K562 (cell line): ENCODE data around the gene MKNK1. TPM values are rescaled to one million over a fixed set of nuclear protein-coding genes. Genes with fewer than 3 reads are reported as not detected.
A peak's percentile ranks its signal among the peaks of the same experiment; 100 is the strongest.

Source experiments
- ATAC-seq: fragments of 200-7000 bp; cut with Tn5 transposase; 3 replicates; pipeline ENCODE4 v1.9.1; 2020; ENCODE audit warnings: moderate library complexity
- BruUV-seq: library from RNA; stranded (reverse); fragments of 400-500 nt; replicated peaks from 2 replicates; lab custom pipeline; 2021; lab: Mats Ljungman, UMichigan
- CTCF ChIA-PET: fragments of 300-600 bp; formaldehyde crosslinking; extraction: SDS; loops from one replicate; lab custom pipeline; 2021; ENCODE audit warnings: low intra/inter-chr PET ratio; lab: Yijun Ruan, JAX
- POLR2A ChIA-PET: fragments of 300-600, 350-650 bp; sonication (Branson Sonifier 250); formaldehyde crosslinking; extraction: SDS; loops from one replicate; lab custom pipeline; 2021; ENCODE audit warnings: antibody characterized with exemption, inconsistent platforms; lab: Yijun Ruan, JAX
- DNase-seq, 4 experiments: peaks; one replicate each; pipeline versions ENCODE4 v3.0.0 to v3.0.0-alpha.2; 2011 to 2018; ENCODE audit warnings: low spot score in 3 of 4, mixed read lengths in 3 of 4; ENCODE audit errors: extremely low read depth in 1 of 4
- FAIRE-seq: peaks from 2 replicates; lab custom pipeline; 2011; peaks lifted over from hg19 to GRCh38; lab: Jason Lieb, UNC
- H2AFZ ChIP-seq: 2 replicates; pipeline ENCODE4 v1.6.0; 2011; ENCODE audit warnings: low read depth, low read length, control low read depth, inconsistent platforms
- H3K27ac ChIP-seq: fragments of 200-600 bp; 3 replicates; pipeline ENCODE4 v1.8.0; 2011; ENCODE audit warnings: low read depth, mild to moderate bottlenecking, control low read depth, inconsistent platforms, low read length, moderate library complexity, mixed read lengths; ENCODE audit errors: extremely low read depth
- H3K27me3 ChIP-seq, 2 experiments: fragments of 300-600 bp in 1 of 2; 2 replicates in 1 of 2; 3 replicates in 1 of 2; pipeline versions ENCODE4 v1.6.0 to v1.8.0; 2011; ENCODE audit warnings: inconsistent platforms in 2 of 2, low read length in 2 of 2, mild to moderate bottlenecking in 1 of 2, mixed read lengths in 1 of 2, moderate library complexity in 1 of 2; ENCODE audit not compliant: control insufficient read depth in 2 of 2, insufficient read depth in 2 of 2
- H3K36me3 ChIP-seq: fragments of 300-600 bp; 3 replicates; pipeline ENCODE4 v1.8.0; 2011; ENCODE audit warnings: mild to moderate bottlenecking, low read length, inconsistent platforms; ENCODE audit not compliant: control insufficient read depth, insufficient read depth
- H3K4me1 ChIP-seq, 2 experiments: fragments of 200-600 bp in 1 of 2; replicated peaks in 1 of 2; 2 replicates in 1 of 2; 3 replicates in 1 of 2; pipeline versions ENCODE4 v1.5.1 to v1.8.0; 2011; ENCODE audit warnings: inconsistent platforms in 2 of 2, low read length in 2 of 2, mild to moderate bottlenecking in 1 of 2, mixed read lengths in 1 of 2, moderate library complexity in 1 of 2; ENCODE audit not compliant: control insufficient read depth in 2 of 2, insufficient read depth in 2 of 2
- H3K4me2 ChIP-seq: 2 replicates; pipeline ENCODE4 v1.6.1; 2011; ENCODE audit warnings: low read length, control low read depth, inconsistent platforms, mixed read lengths; ENCODE audit not compliant: insufficient read depth
- H3K4me3 ChIP-seq: fragments of 200-600 bp; sonication (generic), shearing (Covaris generic); 2 replicates; pipeline ENCODE4 v1.5.1; 2016; ENCODE audit warnings: control low read depth, inconsistent platforms
- H3K79me2 ChIP-seq: fragments of 200-600 bp; 3 replicates; pipeline ENCODE4 v1.8.0; 2011; ENCODE audit warnings: low read length, inconsistent platforms; ENCODE audit not compliant: control insufficient read depth, insufficient read depth
- H3K9ac ChIP-seq, 2 experiments: 2 replicates each; pipeline versions ENCODE4 v1.6.0 to v1.6.1; 2011; ENCODE audit warnings: low read depth in 2 of 2, low read length in 2 of 2, control low read depth in 1 of 2, inconsistent platforms in 1 of 2, mild to moderate bottlenecking in 1 of 2, mixed read lengths in 1 of 2; ENCODE audit not compliant: insufficient read depth in 1 of 2
- H3K9me1 ChIP-seq: one replicate; pipeline ENCODE4 v1.6.0; 2011; ENCODE audit warnings: inconsistent platforms, mild to moderate bottlenecking, low read length, moderate library complexity; ENCODE audit not compliant: control insufficient read depth, insufficient read depth
- H3K9me3 ChIP-seq: replicated peaks from 2 replicates; pipeline ENCODE4 v1.5.1; 2011; ENCODE audit warnings: low read depth, low read length, inconsistent platforms; ENCODE audit not compliant: control insufficient read depth, insufficient read depth
- H4K20me1 ChIP-seq: replicated peaks from 2 replicates; pipeline ENCODE4 v1.6.1; 2011; ENCODE audit warnings: low read length, inconsistent platforms, mixed read lengths; ENCODE audit not compliant: control insufficient read depth, insufficient read depth
- CHD1 ChIP-seq: fragments of 200-600 bp; sonication (generic); IDR thresholded peaks from one replicate; pipeline ENCODE4 v1.6.1; 2012; ENCODE audit warnings: mild to moderate bottlenecking, moderate library complexity, low read length, inconsistent platforms
- DPF2 ChIP-seq: fragments of 450-650 bp; IDR thresholded peaks from 2 replicates; pipeline ENCODE4 v1.6.1; 2016
- ELK3 ChIP-seq: fragments of 450-650 bp; formaldehyde crosslinking; IDR thresholded peaks from 2 replicates; pipeline ENCODE4 v1.4.0; 2020; ENCODE audit warnings: mild to moderate bottlenecking
- FOXA1 ChIP-seq: fragments of 450-650 bp; IDR thresholded peaks from 2 replicates; pipeline ENCODE4 v1.6.1; 2016; ENCODE audit warnings: mild to moderate bottlenecking, borderline replicate concordance
- FOXO4 ChIP-seq: fragments of 450-650 bp; formaldehyde crosslinking; IDR thresholded peaks from 2 replicates; pipeline ENCODE4 v1.4.0; 2020; ENCODE audit warnings: mild to moderate bottlenecking, moderate library complexity
- HDAC8 ChIP-seq: fragments of 450-650 bp; IDR thresholded peaks from 2 replicates; pipeline ENCODE4 v1.6.1; 2016; ENCODE audit warnings: mild to moderate bottlenecking, missing genetic modification characterization, moderate library complexity, missing compliant biosample characterization
- ILF3 ChIP-seq: fragments of 450-650 bp; IDR thresholded peaks from 2 replicates; pipeline ENCODE4 v1.6.1; 2018; ENCODE audit warnings: antibody characterized with exemption, mild to moderate bottlenecking, moderate library complexity, borderline replicate concordance
- JUND ChIP-seq, 2 experiments: IDR thresholded peaks; 2 replicates in 1 of 2; 3 replicates in 1 of 2; pipeline ENCODE4 v1.6.1; 2011; ENCODE audit warnings: borderline replicate concordance in 2 of 2, low read depth in 2 of 2, low read length in 2 of 2, improper control_type of control experiment in 1 of 2, missing biosample characterization in 1 of 2, missing genetic modification characterization in 1 of 2, missing genetic modification reagents in 1 of 2
- MECOM ChIP-seq: fragments of 250-450 bp; sonication (Bioruptor Pico); IDR thresholded peaks from 2 replicates; pipeline ENCODE4 v1.8.0; 2022; ENCODE audit warnings: inconsistent platforms
- MEF2A ChIP-seq: IDR thresholded peaks from 2 replicates; pipeline ENCODE4 v1.6.1; 2011; ENCODE audit warnings: low read depth, mild to moderate bottlenecking, low read length, moderate library complexity; ENCODE audit not compliant: control insufficient read depth
- MTA3 ChIP-seq: fragments of 450-650 bp; formaldehyde crosslinking; IDR thresholded peaks from 2 replicates; pipeline ENCODE4 v1.6.1; 2017; ENCODE audit warnings: mild to moderate bottlenecking, borderline replicate concordance
- PHF8 ChIP-seq: fragments of 200-600 bp; sonication (generic); IDR thresholded peaks from 2 replicates; pipeline ENCODE4 v1.6.1; 2012; ENCODE audit warnings: mixed run types, mild to moderate bottlenecking, inconsistent platforms, low read length, moderate library complexity, borderline replicate concordance
- POLR3A ChIP-seq: IDR thresholded peaks from 2 replicates; pipeline ENCODE4 v1.6.1; 2011; ENCODE audit warnings: borderline replicate concordance, mild to moderate bottlenecking, moderate library complexity; ENCODE audit not compliant: insufficient read length, insufficient read depth; ENCODE audit errors: extremely low read depth
- SMAD4 ChIP-seq: fragments of 250-450 bp; sonication (Bioruptor Pico); conservative IDR thresholded peaks from 2 replicates; pipeline ENCODE4 v1.8.0; 2021; ENCODE audit warnings: inconsistent platforms, mild to moderate bottlenecking, moderate library complexity
- SREBF1 ChIP-seq: fragments of 150-350 bp; IDR thresholded peaks from 2 replicates; pipeline ENCODE4 v1.6.1; 2014; ENCODE audit warnings: antibody characterized with exemption, low read depth, low read length, borderline replicate concordance
- SRF ChIP-seq, 2 experiments: fragments of 250-450, 450-650 bp in 1 of 2; sonication (Bioruptor Pico) in 1 of 2; sonication (generic) in 1 of 2; formaldehyde crosslinking; IDR thresholded peaks; 2 replicates each; pipeline versions ENCODE4 v1.5.0 to v1.5.1; 2020 to 2022; ENCODE audit warnings: mild to moderate bottlenecking in 1 of 2, missing genetic modification reagents in 1 of 2
- TAF7 ChIP-seq: fragments of 450-650 bp; IDR thresholded peaks from 2 replicates; pipeline ENCODE4 v1.6.1; 2016; ENCODE audit warnings: missing genetic modification characterization, missing compliant biosample characterization
- ZFP36 ChIP-seq: fragments of 150-350 bp; IDR thresholded peaks from 2 replicates; pipeline ENCODE4 v1.6.1; 2018; ENCODE audit warnings: low read length, low read depth; ENCODE audit not compliant: partially characterized antibody
- ZNF217 ChIP-seq: sonication (generic); formaldehyde crosslinking; IDR thresholded peaks from 2 replicates; pipeline ENCODE4 v1.8.0; 2022; ENCODE audit warnings: mild to moderate bottlenecking, missing genetic modification reagents
- ZNF41 ChIP-seq: fragments of 250-450 bp; sonication (Bioruptor Pico); conservative IDR thresholded peaks from 2 replicates; pipeline ENCODE4 v1.4.0; 2020; ENCODE audit warnings: mild to moderate bottlenecking
- WGBS: fragments of 100-300 bp; shearing (Covaris generic); methylation state at CpG from one replicate; pipeline ENCODE4 v1.1.6; 2016; ENCODE audit warnings: low coverage, mixed read lengths; ENCODE audit not compliant: insufficient coverage; ENCODE audit errors: missing lambda C conversion rate; 5-methylcytosine and 5-hydroxymethylcytosine counted together
- in situ Hi-C: fragments of 300-500 bp; cut with MboI; formaldehyde crosslinking; loops from 4 replicates; pipeline ENCODE4 v1.15.0; 2018; ENCODE audit warnings: inconsistent platforms, mixed read lengths
- intact Hi-C: fragments of 100-400 bp; cut with micrococcal nuclease; formaldehyde crosslinking; loops from 2 replicates; pipeline ENCODE4 v1.14.2; 2022
- polyA plus RNA-seq, 8 experiments: library from polyadenylated mRNA; depleted of rRNA in 4 of 8; stranded (reverse) in 5 of 8; unstranded in 3 of 8; fragments of >200 nt; fragmentation: Nextera tagmentation in 2 of 8; fragmentation: Illumina TruSeq in 1 of 8; extraction: Ambion mirVana in 2 of 8; extraction: Trizol in 1 of 8; gene quantifications; 2 replicates each; pipeline versions ENCODE4 v1.2.1 to v1.2.3, GENCODE V29; 2011 to 2014; ENCODE audit warnings: inconsistent platforms in 1 of 8, missing spikeins in 1 of 8
- total RNA-seq, 7 experiments: library from RNA; depleted of rRNA in 6 of 7; stranded (reverse); fragments of >200 nt in 6 of 7; fragmentation: Illumina TruSeq in 2 of 7; extraction: Trizol in 2 of 7; gene quantifications; 2 replicates each; pipeline versions ENCODE4 v1.2.1 to v1.2.3, GENCODE V29; 2011 to 2021; ENCODE audit warnings: low replicate concordance in 1 of 7

The MKNK1 gene
- total and polyA plus RNA-seq, 9 of the 15 experiments (the other 6 are each of a cell fraction or from before 2014, with no cell fraction given): 27.7 to 51.3 (median 43.7) TPM

- Histone ChIP-seq H3K4me3 (no peak overlapping the region), H3K9me1 (peaks cover 4% of the 10 kb centered on the region), H3K27me3 (no peaks in the 10 kb centered on the region), H3K9ac (peak overlapping the region; percentile 4 to 61; a peak in 2 of 4 replicates), H3K4me1 (peaks cover 57 to 72% of the 10 kb centered on the region in 2 experiments), H3K27ac (no peak overlapping the region), H3K79me2 (no peaks in the 10 kb centered on the region), H2AFZ (peak overlapping the region; percentile 71), H3K4me2 (peak overlapping the region; percentile 72), H3K9me3 (no peaks in the 10 kb centered on the region), H3K36me3 (no peaks in the 10 kb centered on the region), H4K20me1 (no peaks in the 10 kb centered on the region)
- ChIA-PET CTCF (no interaction called here), POLR2A (interaction anchor here (0.6 to 5.7 kb wide), 6 partner anchors 9 to 1358 kb away, joined by 3 to 36 read pairs (median 4); no protein-coding TSS in a partner anchor)
- in situ Hi-C loops (no loop called here), intact Hi-C loops (no loop called here)
- DNase-seq: peak; percentile 73 to 77 (median 75)
- ATAC-seq: peak; percentile 70
- BruUV-seq: no TSS peak
- peak; percentile 78 for FAIRE-seq
- 3% methylated on average over 10 of the region's 10 CpGs for WGBS
- TF ChIP-seq CHD1: peak; percentile 39
- no peak for TF ChIP-seq MEF2A
- no peak for TF ChIP-seq ZNF41
- no peak for TF ChIP-seq HDAC8
- TF ChIP-seq JUND (IDR thresholded peaks at IDR 0.05; ENCODE audit: borderline replicate concordance, low read depth, low read length): peak; percentile 39; the same call in 1 of the 2 replicates
- TF ChIP-seq JUND (tag; IDR thresholded peaks at IDR 0.05; ENCODE audit: borderline replicate concordance, low read depth, low read length): 0 out of 3 replicates have a peak, but pooled peaks have one; percentile 3
- peak in 1 of 2 experiments; percentile 92; a peak in 1 of 4 replicates for TF ChIP-seq SRF (CRISPR knock-in tag; IDR thresholded peaks at IDR 0.05)
- no peak for TF ChIP-seq ILF3
- no peak for TF ChIP-seq MECOM
- TF ChIP-seq FOXA1: no peak
- TF ChIP-seq PHF8: no peak; the same call in 1 of the 2 replicates
- no peak for TF ChIP-seq ZFP36
- TF ChIP-seq FOXO4: no peak
- TF ChIP-seq SMAD4 (CRISPR knock-in tag): 0 out of 2 replicates have a peak, but pooled peaks have one; percentile 16
- TF ChIP-seq POLR3A: no peak
- TF ChIP-seq ELK3 (CRISPR knock-in tag): no peak
- no peak for TF ChIP-seq ZNF217 (CRISPR knock-in tag)
- TF ChIP-seq MTA3: peak; percentile 58; the same call in 1 of the 2 replicates
- TF ChIP-seq SREBF1: no peak
- no peak for TF ChIP-seq TAF7 (tag)
- TF ChIP-seq DPF2: 0 out of 2 replicates have a peak, but pooled peaks have one; percentile 39
Measured at GRCh38 chr1:46517010-46517600, 87.0 kb downstream of the MKNK1 start.
